Spleen (tissue), 11 donors: Measurements from ENCODE around the gene XRCC3. TPM values are rescaled to one million over a fixed set of nuclear protein-coding genes. Genes with fewer than 3 reads are reported as not detected.

Experiments
- DNase-seq: peaks from one replicate; pipeline ENCODE4 v3.0.0-alpha.2; 2020
- H3K27ac ChIP-seq, 8 donors: fragments of 200-600 bp; sonication (generic) in 7 of 8; 1 replicate in 4 of 8; 2 replicates in 4 of 8; pipeline versions ENCODE4 v1.5.0 to v1.8.0; 2016 to 2021; ENCODE audit warnings: inconsistent platforms in 4 of 8, mild to moderate bottlenecking in 4 of 8, moderate library complexity in 1 of 8
- H3K27me3 ChIP-seq, 7 donors: fragments of 200-600 bp; sonication (generic) in 6 of 7; replicated peaks in 1 of 7; 1 replicate in 4 of 7; 2 replicates in 3 of 7; pipeline versions ENCODE4 v1.5.0 to v1.8.0; 2016 to 2021; ENCODE audit warnings: inconsistent platforms in 3 of 7, mild to moderate bottlenecking in 1 of 7
- H3K36me3 ChIP-seq, 6 donors: fragments of 200-600 bp; sonication (generic) in 5 of 6; 1 replicate in 4 of 6; 2 replicates in 2 of 6; pipeline versions ENCODE4 v1.5.0 to v1.8.0; 2016 to 2021; ENCODE audit warnings: inconsistent platforms in 2 of 6
- H3K4me1 ChIP-seq, 6 donors: fragments of 200-600 bp; sonication (generic) in 5 of 6; 1 replicate in 3 of 6; 2 replicates in 3 of 6; pipeline versions ENCODE4 v1.5.0 to v1.8.0; 2016 to 2021; ENCODE audit warnings: inconsistent platforms in 3 of 6
- H3K4me3 ChIP-seq, 8 donors: fragments of 200-600 bp; sonication (generic) in 7 of 8; 1 replicate in 4 of 8; 2 replicates in 4 of 8; pipeline versions ENCODE4 v1.5.0 to v1.8.0; 2016 to 2021; ENCODE audit warnings: inconsistent platforms in 4 of 8, mild to moderate bottlenecking in 4 of 8, moderate library complexity in 2 of 8
- H3K9me3 ChIP-seq, 8 donors: fragments of 200-600 bp; sonication (generic) in 7 of 8; 1 replicate in 4 of 8; 2 replicates in 4 of 8; pipeline versions ENCODE4 v1.5.0 to v1.8.0; 2016 to 2021; ENCODE audit warnings: inconsistent platforms in 4 of 8
- POLR2A ChIP-seq, 3 donors: fragments of 450-650 bp; IDR thresholded peaks; one replicate each; pipeline ENCODE4 v1.5.1; 2017; ENCODE audit warnings: antibody characterized with exemption in 3 of 3, mild to moderate bottlenecking in 1 of 3
- POLR2AphosphoS5 ChIP-seq, 3 donors: sonication (generic); formaldehyde crosslinking; IDR thresholded peaks; one replicate each; pipeline ENCODE4 v1.5.1; 2017; ENCODE audit warnings: antibody characterized with exemption in 3 of 3
- WGBS, 5 donors: extraction: QIAGEN DNeasy Blood & Tissue Kit in 3 of 5; methylation state at CpG; one replicate each; pipeline versions ENCODE4 v1.1.5 to v1.1.7; 2013 to 2018; 5-methylcytosine and 5-hydroxymethylcytosine counted together
- intact Hi-C: fragments of 100-400 bp; cut with DNase I; formaldehyde crosslinking; loops from one replicate; pipeline ENCODE4 v1.15.0; 2023; ENCODE audit warnings: low total_unique reads
- polyA plus RNA-seq, 3 donors: library from polyadenylated mRNA; stranded (reverse); fragments of 200-250 nt; gene quantifications; one replicate each; pipeline ENCODE4 v1.2.1, GENCODE V29; 2013
- total RNA-seq, 7 donors: library from RNA; depleted of rRNA in 3 of 7; stranded (reverse); fragments of >200 nt in 3 of 7; fragmentation: NEBNext Ultra II Directional in 4 of 7; extraction: Animal tissue kit (Norgen Biotek cat#: 25700) in 4 of 7; gene quantifications; one replicate each; pipeline versions ENCODE4 v1.1.0 to v1.2.1, GENCODE V29; 2016 to 2021
- TF ChIP-seq, protein P1 (sequence below), 11 experiments: fragments of 200-600 bp in 7 of 11; fragments of 450-650 bp in 4 of 11; sonication (generic) in 4 of 11; IDR thresholded peaks in 8 of 11; conservative IDR thresholded peaks in 3 of 11; 1 replicate in 7 of 11; 2 replicates in 4 of 11; pipeline versions ENCODE4 v1.4.0 to v1.8.0; 2016 to 2021; ENCODE audit warnings: antibody characterized with exemption in 11 of 11, inconsistent platforms in 4 of 11, mild to moderate bottlenecking in 1 of 11
- donor health status: healthy with polysubstance abuse.
- donor health status: DM: no; HTN: no; CAD: no; lungs with moderate emphysema.
- donor health status: DM: no; HTN: no; CAD: no.
- donor health status: Bipolar disorder and iron deficiency.
- donor health status: healthy.
- donor health status: DM: no; HTN: no; CAD: no.
- donor health status: DM: yes; HTN: yes; CAD: no.

XRCC3 gene
- total and polyA plus RNA-seq, 10 donors: 5.9 to 20.4 (median 14.3) TPM

DNA sequence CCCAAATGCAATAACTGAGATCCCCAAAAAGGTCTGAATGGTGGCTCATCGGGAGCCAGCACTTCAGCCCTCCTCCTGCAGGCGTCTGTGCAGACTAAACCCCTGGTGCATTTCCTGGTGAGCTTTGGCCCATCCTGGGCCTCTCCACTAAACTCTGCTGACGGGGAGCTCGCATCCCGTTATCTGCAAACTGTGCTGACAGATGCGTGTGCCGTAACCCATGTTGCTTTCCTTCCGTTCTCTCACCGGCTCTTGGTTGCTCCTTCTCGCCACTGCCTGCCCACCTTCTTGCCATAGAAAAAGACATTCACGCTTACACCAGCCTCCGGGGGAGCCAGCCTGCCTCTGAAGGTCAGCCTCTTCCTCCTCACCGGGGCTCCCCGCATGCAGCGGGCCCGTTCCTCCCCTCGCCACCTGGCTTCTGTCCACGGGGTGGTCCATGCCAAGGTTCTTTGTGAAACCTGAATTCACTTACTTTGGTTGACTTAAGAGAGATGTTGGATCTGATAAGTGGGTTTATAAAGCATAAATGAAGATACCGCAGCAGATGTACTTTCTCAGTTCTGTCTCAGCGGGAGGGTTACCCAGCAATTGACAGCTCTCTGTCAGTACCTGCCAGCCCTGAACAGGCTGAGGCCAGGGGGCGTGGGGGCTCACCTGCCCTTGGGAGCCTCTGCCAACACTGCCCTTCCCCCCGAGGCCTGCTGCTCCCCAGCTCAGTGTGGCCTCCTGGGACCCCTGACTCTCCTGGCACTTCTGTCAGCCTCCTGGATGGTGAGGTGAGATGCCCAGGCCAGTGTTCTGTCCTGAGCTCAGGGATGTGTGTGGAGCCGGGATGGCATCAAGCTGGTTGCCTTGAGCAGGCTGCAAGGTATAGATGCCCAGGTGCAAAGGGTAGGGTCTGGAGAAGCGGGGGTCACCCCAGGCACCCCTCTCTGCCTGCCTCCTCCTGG lies 14.5 kb upstream of the XRCC3 start:
- Histone ChIP-seq H3K36me3 (peaks cover 0 to 98% (median 50%) of the 10 kb centered on the region in 6 donors), H3K27ac (peak overlapping the region in 5 of 8 donors; percentile 14 to 69 (median 46)), H3K4me3 (no peak overlapping the region), H3K9me3 (no peaks in the 10 kb centered on the region), H3K4me1 (peaks cover 0 to 41% (median 18%) of the 10 kb centered on the region in 6 donors), H3K27me3 (no peaks in the 10 kb centered on the region)
- intact Hi-C loops: no loop called here
- DNase-seq: peak; percentile 67
- TF ChIP-seq, protein P1, sequence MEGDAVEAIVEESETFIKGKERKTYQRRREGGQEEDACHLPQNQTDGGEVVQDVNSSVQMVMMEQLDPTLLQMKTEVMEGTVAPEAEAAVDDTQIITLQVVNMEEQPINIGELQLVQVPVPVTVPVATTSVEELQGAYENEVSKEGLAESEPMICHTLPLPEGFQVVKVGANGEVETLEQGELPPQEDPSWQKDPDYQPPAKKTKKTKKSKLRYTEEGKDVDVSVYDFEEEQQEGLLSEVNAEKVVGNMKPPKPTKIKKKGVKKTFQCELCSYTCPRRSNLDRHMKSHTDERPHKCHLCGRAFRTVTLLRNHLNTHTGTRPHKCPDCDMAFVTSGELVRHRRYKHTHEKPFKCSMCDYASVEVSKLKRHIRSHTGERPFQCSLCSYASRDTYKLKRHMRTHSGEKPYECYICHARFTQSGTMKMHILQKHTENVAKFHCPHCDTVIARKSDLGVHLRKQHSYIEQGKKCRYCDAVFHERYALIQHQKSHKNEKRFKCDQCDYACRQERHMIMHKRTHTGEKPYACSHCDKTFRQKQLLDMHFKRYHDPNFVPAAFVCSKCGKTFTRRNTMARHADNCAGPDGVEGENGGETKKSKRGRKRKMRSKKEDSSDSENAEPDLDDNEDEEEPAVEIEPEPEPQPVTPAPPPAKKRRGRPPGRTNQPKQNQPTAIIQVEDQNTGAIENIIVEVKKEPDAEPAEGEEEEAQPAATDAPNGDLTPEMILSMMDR (IDR thresholded peaks at IDR 0.05 in 8 of 11, conservative IDR thresholded peaks at IDR 0.05 in 3 of 11): no peak
- TF ChIP-seq POLR2AphosphoS5 (IDR thresholded peaks at IDR 0.05) (peak in 1 of 3 donors; percentile 20), POLR2A (IDR thresholded peaks at IDR 0.05) (no peak)
- 69 to 83% (median 79%) methylated on average over 20 to 24 of the region's 24 CpGs for WGBS, 5 donors

DNA sequence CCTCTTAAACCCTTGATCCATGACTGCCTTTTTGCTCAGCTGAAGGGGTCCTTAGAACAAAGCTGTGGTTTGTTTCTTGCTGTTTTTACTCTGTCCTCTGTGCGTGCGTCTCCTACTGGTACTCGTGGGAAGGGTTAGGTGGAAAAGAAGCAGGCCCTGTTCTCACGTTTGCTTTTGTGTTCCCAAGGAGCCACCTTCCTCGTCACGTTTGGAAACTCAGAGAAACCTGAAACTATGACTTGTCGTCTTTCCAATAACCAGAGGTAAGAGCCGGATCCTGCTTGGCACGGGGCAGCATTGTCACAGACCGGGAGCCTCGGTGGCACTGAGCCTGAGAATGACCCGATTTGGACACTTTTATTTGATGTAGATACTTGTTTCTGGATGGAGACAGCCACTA lies 13.5 kb upstream of the XRCC3 start:
- DNase-seq: peak; percentile 19
- Histone ChIP-seq H3K9me3 (no peaks in the 10 kb centered on the region), H3K27me3 (no peaks in the 10 kb centered on the region), H3K27ac (no peak overlapping the region), H3K36me3 (peaks cover 0 to 92% (median 40%) of the 10 kb centered on the region in 6 donors), H3K4me1 (peaks cover 0 to 46% (median 24%) of the 10 kb centered on the region in 6 donors), H3K4me3 (no peak overlapping the region)
- intact Hi-C loops: no loop called here
- TF ChIP-seq, protein P1 (IDR thresholded peaks at IDR 0.05 in 8 of 11, conservative IDR thresholded peaks at IDR 0.05 in 3 of 11): no peak
- TF ChIP-seq POLR2A (IDR thresholded peaks at IDR 0.05): no peak
- TF ChIP-seq POLR2AphosphoS5 (IDR thresholded peaks at IDR 0.05): no peak
- WGBS, 5 donors: 86 to 94% (median 92%) methylated on average over 12 of the region's 12 CpGs

DNA sequence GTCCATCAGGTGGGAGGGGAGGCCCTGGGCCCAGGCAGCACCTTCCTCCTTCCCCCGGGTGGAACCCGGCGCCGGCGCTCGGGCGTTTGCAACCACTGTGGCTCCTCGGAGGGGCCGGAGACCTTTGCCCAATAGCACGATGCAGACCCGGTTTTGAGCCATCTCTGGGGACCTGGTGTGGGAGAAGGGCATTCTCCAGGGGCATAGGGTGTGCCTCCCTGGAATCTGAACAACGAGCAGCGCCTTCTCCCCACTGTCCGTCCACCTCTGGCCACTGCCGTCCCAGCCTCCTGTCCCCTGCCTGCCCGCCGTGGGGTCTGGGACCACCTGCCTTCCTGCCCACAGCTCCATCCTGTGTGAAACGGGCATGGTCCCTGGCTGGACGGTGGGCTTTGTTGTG lies 12.9 kb upstream of the XRCC3 start:
- no peak for DNase-seq

More for the DNA sequence above, 12.9 kb upstream of the XRCC3 start:
- Histone ChIP-seq H3K36me3 (peaks cover 0 to 86% (median 36%) of the 10 kb centered on the region in 6 donors), H3K27me3 (no peaks in the 10 kb centered on the region), H3K27ac (no peak overlapping the region), H3K4me3 (no peak overlapping the region), H3K9me3 (no peaks in the 10 kb centered on the region), H3K4me1 (peaks cover 0 to 52% (median 28%) of the 10 kb centered on the region in 6 donors)
- intact Hi-C loops: no loop called here
- no peak for TF ChIP-seq POLR2AphosphoS5 (IDR thresholded peaks at IDR 0.05)
- TF ChIP-seq POLR2A (IDR thresholded peaks at IDR 0.05): no peak
- TF ChIP-seq, protein P1 (IDR thresholded peaks at IDR 0.05 in 8 of 11, conservative IDR thresholded peaks at IDR 0.05 in 3 of 11): no peak
- 92 to 97% (median 95%) methylated on average over 13 to 19 of the region's 19 CpGs for WGBS, 5 donors
